Fibroblast of skin of left biceps (primary cell): Measurements from ENCODE around the gene CDH2.

ENCODE experiments used
- DNase-seq, 2 experiments: peaks; one replicate each; pipeline ENCODE4 v3.0.0-alpha.2; 2013; ENCODE audit warnings: low read depth in 2 of 2

Gene CDH2

DNA sequence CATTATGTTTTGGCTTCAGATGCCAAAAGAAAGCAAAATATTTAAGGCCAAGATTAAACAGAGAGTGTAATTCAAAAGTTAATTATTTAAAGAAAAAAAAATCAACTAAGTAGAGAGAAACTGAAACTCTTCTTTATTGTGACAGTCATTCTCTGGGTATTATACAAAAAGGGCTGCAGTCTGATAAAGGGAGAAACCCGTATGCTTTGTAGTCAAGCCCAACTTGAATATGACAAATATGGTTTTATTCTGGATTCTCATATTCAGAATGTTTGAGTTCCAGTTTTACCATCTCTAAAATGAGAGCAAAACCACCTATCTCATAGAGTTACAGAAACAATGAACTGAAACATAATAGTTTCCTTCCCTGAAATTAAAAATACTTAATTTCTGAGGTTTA lies 8.2 kb downstream of the CDH2 start:
- no peak for DNase-seq

GRCh38 chr18:28167835-28168349 lies 9.0 kb downstream of the CDH2 start:
- DNase-seq, result no peak

GRCh38 chr18:28164771-28165483 lies 12.0 kb downstream of the CDH2 start:
- peak in 1 of 2 experiments; percentile 30 for DNase-seq

DNA sequence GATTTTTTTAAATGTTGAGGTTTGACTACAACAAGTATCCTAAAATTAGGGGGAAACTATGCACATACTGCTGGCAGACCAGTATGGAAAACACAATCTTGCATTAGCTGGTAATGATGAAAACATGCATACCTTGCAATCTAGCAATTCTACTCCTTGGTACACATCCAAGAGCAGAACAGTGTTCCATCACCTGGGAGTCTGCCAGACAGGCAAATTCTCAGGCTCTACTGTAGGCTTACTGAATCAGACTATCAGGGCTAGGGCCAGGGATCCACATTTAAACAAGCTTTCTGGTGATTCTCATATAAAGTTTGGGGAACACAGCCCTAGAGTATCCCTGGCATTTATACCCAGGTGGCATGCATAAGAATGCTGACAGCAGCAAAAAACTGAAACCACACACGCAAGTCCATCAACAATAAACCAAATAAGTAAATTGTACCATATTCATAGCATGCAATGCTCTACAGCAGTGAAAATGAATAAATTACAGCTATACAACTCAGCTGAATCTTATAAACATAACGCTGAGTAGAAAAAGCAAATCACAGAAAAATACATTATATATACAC lies 13.6 kb downstream of the CDH2 start:
- peak; percentile 88 for DNase-seq

DNA sequence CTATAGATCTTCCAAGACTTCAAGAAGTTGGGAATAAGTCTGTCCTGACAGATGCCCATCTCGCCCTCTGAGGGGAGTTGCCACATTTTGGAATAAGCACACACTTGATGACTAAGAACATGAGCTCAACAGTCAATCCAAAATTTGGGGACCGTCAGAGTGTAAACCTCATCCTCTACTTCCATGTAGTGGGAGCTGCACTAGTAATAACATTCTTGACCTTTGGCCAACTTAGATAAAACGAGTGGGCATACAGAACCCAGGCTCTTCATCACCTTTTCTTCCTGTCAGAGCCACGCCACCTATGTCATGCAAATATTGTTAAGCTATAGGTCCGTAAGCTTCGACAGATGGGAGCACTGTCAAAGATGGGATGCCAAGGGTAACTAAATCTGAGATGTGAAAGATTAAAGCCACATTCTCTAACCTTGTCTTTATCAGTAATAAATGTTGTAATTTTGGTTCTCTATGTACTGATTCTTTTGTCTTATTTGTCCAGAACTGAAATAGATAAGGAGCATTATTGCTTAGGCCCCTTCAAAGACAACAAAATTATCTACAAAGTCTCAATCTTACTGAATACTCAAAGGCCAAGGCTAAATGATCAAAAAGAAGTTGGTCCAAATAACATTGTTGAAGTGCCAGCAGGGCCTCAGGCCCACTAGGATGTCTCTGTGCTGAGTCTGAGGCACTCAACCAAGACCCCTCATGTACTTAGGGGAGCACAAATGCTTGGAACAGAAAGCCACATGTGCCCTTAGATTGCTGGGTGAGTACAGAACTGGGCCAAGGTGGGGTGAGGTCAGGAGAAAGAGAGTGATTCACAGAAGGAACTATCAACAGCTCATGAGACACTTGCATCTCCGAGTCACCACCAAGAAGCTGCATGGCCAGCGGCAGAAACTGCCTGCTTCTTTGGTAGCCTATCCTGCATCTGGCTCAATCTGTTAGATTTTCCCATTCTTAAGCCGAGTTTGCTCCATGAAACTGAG lies 15.0 kb downstream of the CDH2 start:
- DNase-seq, result no peak

DNA sequence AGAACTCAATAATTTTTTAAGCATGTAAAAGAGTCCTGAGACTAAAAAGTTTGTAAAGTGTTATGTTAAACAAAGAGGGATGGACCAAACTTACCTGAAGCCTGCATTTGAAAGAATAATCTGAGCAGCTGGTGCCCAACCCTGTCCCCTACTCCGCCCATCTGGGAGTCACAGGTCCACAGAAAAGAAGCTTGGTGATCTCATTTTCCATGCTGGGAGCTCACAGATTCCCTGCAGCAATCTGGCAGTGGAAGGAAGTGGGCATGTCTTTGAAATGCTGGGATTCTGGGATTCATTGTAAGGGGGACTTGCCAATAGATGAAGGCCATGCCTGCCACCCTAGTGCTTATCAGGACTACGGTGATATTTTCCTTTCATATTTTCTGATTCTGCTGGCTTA lies 17.9 kb downstream of the CDH2 start:
- DNase-seq, result no peak

GRCh38 chr18:28158083-28158581 lies 18.8 kb downstream of the CDH2 start:
- no peak for DNase-seq

GRCh38 chr18:28153485-28154065 lies 23.4 kb downstream of the CDH2 start:
- no peak for DNase-seq

DNA sequence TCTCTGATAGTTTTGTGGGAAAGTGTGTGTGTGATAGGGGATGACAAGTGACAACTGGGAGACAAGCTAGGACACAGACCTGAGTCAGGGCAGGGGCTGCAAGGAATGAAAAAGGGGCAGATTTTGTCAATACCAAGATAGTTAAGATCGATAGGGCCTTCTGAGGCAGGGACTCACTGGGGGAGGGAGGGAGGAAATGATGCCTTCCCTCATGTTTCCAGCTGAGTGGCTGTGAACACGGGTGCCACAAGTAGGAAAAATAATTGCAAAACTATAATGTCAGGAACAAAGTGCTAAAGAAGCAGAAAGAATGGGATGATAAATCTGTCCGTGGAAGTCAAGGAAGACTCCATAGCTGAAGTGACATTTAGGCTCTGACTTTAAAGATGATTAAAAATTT lies 24.2 kb downstream of the CDH2 start:
- no peak for DNase-seq

DNA sequence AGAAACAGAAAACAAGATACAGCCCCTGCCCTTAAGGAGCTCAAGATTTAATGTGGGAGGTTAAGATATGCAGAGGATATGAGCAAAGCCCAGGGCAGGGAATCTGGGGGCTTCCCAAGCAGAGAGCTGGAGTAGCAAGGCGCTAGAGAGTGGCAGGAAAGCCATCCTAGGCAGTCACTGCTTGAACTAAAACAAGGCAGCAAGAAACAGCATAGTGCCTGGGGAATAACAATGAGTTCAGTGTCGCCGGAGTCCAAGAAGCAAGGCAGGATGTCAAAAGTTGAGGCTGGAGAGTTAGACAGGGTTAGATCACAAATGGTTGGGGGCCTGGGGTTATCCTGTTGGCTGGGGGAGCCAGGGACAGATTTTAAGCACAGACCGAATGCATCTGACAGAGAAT lies 24.6 kb downstream of the CDH2 start:
- DNase-seq, result no peak

- no peak for DNase-seq
Measured at GRCh38 chr18:28151434-28151833, 25.5 kb downstream of the CDH2 start.

- no peak for DNase-seq
Measured at GRCh38 chr18:28150925-28151324, 26.0 kb downstream of the CDH2 start.

GRCh38 chr18:28149810-28150420 lies 27.0 kb downstream of the CDH2 start:
- no peak for DNase-seq

GRCh38 chr18:28147674-28148171 lies 29.2 kb downstream of the CDH2 start:
- no peak for DNase-seq

DNA sequence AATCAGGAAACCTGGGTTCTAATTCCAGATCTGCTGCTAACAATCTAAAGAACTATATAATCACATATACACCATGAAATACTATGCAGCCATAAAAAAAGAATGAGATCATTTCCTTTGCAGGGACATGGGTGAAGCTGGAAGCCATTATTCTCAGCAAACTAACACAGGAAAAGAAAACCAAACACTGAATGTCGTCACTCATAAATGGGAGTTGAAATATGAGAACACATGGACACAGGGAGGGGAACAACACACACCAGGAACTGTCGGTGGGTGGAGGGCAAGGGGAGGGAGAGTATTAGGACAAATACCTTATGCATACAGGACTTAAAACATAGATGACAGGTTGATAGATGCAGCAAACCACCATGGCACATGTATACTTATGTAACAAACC lies 33.2 kb downstream of the CDH2 start:
- DNase-seq, result no peak

GRCh38 chr18:28138816-28139215 lies 38.1 kb downstream of the CDH2 start:
- no peak for DNase-seq

- DNase-seq, result no peak
Measured at GRCh38 chr18:28136071-28136470, 40.9 kb downstream of the CDH2 start.

GRCh38 chr18:28134774-28135173 lies 42.2 kb downstream of the CDH2 start:
- no peak for DNase-seq

GRCh38 chr18:28132084-28132483 lies 44.8 kb downstream of the CDH2 start:
- no peak for DNase-seq

DNA sequence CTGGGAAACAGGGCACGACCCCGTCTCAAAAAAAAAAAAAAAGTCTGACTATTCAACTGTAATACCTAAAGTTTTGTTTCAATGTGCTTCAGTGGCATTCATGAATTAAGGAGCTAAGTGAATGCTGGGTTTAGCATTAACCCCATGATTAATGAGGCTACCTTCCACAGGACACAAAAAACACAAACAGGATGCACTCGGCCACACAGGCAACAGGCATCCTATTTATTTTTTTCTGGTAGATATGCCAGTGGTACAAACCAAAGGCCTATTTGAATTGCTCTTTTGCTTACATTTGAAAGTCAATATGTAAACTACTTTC lies 48.3 kb downstream of the CDH2 start:
- DNase-seq, result no peak
